ENCODE results near the gene POLR2I. TPM values are rescaled to one million over a fixed set of nuclear protein-coding genes. Genes with fewer than 3 reads are reported as not detected.

Gene POLR2I
- total and polyA plus RNA-seq, 9 of the 15 experiments (the other 6 are each of a cell fraction or from before 2014, with no cell fraction given) = 28.0 to 283 (median 123) TPM

DNA sequence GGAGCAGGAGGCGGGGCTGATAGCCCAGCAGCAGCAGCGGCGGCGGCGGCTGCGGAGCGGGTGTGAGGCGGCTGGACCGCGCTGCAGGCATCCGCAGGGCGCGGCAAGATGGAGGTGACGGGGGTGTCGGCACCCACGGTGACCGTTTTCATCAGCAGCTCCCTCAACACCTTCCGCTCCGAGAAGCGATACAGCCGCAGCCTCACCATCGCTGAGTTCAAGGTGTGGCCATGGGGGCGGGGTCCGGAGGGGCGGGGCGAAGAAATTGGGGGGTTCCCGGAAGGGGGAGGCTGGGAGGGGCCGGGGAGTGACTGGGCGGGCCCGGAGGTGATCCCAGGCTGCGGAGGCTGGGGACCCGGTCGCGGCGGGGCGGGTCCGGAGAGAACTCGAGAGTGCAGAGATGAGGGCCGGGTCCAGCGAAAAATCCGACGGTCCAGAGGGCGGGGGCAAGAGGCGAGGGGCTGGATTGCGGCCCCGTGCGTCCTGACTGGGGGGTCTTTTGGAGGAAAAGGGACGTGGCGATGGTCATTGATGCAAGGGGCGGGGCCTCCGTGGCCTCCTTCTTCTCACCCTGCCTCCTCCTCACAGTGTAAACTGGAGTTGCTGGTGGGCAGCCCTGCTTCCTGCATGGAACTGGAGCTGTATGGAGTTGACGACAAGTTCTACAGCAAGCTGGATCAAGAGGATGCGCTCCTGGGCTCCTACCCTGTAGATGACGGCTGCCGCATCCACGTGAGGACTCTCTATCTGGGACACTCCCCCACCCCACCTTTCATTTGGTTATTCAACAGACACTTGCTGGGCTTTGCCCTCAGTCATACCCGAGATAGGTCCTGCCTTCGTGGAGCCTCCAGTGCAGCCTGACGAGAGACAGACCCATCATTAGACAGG is 1.0 kb upstream of the POLR2I start, which contains the start of gene TBCB (continued):
- TF ChIP-seq MYBL2 (IDR thresholded peaks at IDR 0.05; ENCODE audit: low read depth) (no peak), MYBL2 (CRISPR knock-in tag; IDR thresholded peaks at IDR 0.05; ENCODE audit: borderline replicate concordance) (no peak), SIN3A (IDR thresholded peaks at IDR 0.05; ENCODE audit: borderline replicate concordance in 2 of 2, control insufficient read depth in 1 of 2, low read depth in 2 of 2, low read length in 2 of 2) (peak in 1 of 2 experiments; percentile 68; a peak in 1 of 4 replicates), KDM2B (CRISPR knock-in tag; IDR thresholded peaks at IDR 0.05) (no peak), CTBP1 (IDR thresholded peaks at IDR 0.05; ENCODE audit: borderline replicate concordance) (peak; percentile 68), CCNT2 (IDR thresholded peaks at IDR 0.05; ENCODE audit: borderline replicate concordance, extremely low read depth, insufficient read length, low read depth, low read length) (peak; percentile 4), ZNF584 (CRISPR knock-in tag; IDR thresholded peaks at IDR 0.05; ENCODE audit: low read depth) (no peak), MECOM (CRISPR knock-in tag; IDR thresholded peaks at IDR 0.05) (no peak), ZNF347 (CRISPR knock-in tag; IDR thresholded peaks at IDR 0.05; ENCODE audit: low read depth) (no peak), UBTF (IDR thresholded peaks at IDR 0.05; ENCODE audit: borderline replicate concordance in 1 of 2, low read depth in 2 of 2, low read length in 2 of 2) (0 out of 4 replicates have a peak, but pooled peaks of 1 of the 2 experiments have one; percentile 2), DNMT1 (IDR thresholded peaks at IDR 0.05) (no peak), SPI1 (IDR thresholded peaks at IDR 0.05; ENCODE audit: borderline replicate concordance, low read depth, low read length) (no peak), SIN3B (IDR thresholded peaks at IDR 0.05; ENCODE audit: low read depth) (0 out of 2 replicates have a peak, but pooled peaks have one; percentile 27), TBP (optimal IDR thresholded peaks at IDR 0.05; ENCODE audit: low read depth, low read length) (peak; percentile 35)
- TF ChIP-seq, protein P1, sequence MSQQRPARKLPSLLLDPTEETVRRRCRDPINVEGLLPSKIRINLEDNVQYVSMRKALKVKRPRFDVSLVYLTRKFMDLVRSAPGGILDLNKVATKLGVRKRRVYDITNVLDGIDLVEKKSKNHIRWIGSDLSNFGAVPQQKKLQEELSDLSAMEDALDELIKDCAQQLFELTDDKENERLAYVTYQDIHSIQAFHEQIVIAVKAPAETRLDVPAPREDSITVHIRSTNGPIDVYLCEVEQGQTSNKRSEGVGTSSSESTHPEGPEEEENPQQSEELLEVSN (IDR thresholded peaks at IDR 0.05; ENCODE audit: borderline replicate concordance in 1 of 2, extremely low read depth in 1 of 2, insufficient read depth in 1 of 2, insufficient read length in 1 of 2, low read depth in 1 of 2, low read length in 1 of 2, poor library complexity in 1 of 2, severe bottlenecking in 1 of 2) = peak; percentile 22 to 44
- TF ChIP-seq, protein P2, sequence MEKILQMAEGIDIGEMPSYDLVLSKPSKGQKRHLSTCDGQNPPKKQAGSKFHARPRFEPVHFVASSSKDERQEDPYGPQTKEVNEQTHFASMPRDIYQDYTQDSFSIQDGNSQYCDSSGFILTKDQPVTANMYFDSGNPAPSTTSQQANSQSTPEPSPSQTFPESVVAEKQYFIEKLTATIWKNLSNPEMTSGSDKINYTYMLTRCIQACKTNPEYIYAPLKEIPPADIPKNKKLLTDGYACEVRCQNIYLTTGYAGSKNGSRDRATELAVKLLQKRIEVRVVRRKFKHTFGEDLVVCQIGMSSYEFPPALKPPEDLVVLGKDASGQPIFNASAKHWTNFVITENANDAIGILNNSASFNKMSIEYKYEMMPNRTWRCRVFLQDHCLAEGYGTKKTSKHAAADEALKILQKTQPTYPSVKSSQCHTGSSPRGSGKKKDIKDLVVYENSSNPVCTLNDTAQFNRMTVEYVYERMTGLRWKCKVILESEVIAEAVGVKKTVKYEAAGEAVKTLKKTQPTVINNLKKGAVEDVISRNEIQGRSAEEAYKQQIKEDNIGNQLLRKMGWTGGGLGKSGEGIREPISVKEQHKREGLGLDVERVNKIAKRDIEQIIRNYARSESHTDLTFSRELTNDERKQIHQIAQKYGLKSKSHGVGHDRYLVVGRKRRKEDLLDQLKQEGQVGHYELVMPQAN (IDR thresholded peaks at IDR 0.05; ENCODE audit: borderline replicate concordance) = peak; percentile 22; the same call in 1 of the 2 replicates
- TF ChIP-seq, protein P3, sequence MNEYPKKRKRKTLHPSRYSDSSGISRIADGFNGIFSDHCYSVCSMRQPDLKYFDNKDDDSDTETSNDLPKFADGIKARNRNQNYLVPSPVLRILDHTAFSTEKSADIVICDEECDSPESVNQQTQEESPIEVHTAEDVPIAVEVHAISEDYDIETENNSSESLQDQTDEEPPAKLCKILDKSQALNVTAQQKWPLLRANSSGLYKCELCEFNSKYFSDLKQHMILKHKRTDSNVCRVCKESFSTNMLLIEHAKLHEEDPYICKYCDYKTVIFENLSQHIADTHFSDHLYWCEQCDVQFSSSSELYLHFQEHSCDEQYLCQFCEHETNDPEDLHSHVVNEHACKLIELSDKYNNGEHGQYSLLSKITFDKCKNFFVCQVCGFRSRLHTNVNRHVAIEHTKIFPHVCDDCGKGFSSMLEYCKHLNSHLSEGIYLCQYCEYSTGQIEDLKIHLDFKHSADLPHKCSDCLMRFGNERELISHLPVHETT (CRISPR knock-in tag; conservative IDR thresholded peaks at IDR 0.05 in 1 of 2, IDR thresholded peaks at IDR 0.05 in 1 of 2) = peak in 1 of 2 experiments; percentile 60; a peak in 1 of 4 replicates

All from K562 (cell line).